Measurements from ENCODE around the gene SRMS.

Gene SRMS

DNA sequence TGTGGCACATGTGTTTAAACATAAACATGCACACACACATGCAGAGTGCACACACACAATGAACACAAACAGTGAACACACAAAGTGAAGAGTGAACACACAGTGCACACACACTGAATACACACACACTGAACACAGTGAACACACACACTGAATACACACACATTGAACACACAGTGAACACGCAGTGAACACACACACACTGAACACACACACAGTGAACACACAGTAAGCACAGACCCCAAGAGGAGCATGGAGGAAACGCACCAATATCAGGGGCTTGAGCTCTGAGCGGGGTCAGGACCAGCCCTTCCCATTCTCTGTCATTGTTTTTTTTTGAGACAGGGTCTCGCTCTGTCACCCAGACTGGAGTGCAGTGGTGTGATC, 43.6 kb upstream of the SRMS start:
- TF ChIP-seq, protein P1, sequence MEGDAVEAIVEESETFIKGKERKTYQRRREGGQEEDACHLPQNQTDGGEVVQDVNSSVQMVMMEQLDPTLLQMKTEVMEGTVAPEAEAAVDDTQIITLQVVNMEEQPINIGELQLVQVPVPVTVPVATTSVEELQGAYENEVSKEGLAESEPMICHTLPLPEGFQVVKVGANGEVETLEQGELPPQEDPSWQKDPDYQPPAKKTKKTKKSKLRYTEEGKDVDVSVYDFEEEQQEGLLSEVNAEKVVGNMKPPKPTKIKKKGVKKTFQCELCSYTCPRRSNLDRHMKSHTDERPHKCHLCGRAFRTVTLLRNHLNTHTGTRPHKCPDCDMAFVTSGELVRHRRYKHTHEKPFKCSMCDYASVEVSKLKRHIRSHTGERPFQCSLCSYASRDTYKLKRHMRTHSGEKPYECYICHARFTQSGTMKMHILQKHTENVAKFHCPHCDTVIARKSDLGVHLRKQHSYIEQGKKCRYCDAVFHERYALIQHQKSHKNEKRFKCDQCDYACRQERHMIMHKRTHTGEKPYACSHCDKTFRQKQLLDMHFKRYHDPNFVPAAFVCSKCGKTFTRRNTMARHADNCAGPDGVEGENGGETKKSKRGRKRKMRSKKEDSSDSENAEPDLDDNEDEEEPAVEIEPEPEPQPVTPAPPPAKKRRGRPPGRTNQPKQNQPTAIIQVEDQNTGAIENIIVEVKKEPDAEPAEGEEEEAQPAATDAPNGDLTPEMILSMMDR (conservative IDR thresholded peaks at IDR 0.05; ENCODE audit: low read depth), result no peak
- ChIA-PET POLR2A (ENCODE audit: low non-redundant PET) (no interaction called here), CTCF (no interaction called here)
- H3K27ac ChIP-seq, result no peak overlapping the region
- DNase-seq (ENCODE audit: low spot score), result no peak

DNA sequence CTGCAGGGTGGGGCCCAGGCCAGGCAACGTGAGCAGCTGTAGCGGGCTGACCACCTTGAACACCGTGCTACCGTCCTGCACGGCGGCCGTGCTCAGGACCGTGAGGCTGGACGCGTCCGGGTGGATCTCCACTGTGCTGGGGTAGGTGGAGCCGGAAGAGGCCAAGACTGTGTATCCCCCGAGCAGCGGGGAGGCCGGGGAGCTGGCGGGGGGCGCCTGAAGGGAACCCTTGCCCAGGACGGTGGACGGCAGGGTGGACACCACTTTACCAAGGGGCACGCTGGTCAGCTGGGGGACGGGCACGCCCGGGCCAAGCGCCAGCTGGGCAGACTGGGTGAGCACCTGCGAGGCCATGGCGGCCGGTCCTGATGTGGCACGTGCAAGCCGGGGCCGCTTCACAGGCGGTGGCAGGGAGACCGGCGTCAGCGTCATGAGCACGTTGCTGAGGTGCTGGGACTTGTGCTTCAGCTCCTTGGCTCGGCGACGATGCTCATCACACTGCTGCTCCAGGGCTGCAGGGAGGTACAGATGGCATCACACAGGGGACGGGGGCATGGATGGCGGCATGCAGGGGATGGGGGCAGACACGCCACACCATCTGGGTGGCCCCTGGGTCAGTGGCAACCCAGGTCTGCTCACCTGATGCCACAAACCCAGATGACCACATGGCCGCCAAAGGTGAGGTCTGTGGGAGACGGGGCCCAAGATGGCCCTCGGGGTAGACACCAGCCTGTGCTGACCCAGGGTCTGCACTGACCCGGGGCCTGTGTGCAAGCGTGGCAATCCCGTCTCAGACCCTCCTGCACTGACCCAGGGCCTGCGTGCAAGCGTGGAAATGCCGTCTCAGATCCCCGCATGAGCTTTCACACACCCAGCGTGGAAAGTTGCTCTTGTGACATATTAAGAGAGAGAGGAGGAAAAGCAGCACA, 42.9 kb upstream of the SRMS start:
- POLR2A ChIA-PET (ENCODE audit: low non-redundant PET), result no interaction called here
- CTCF ChIA-PET, result interaction anchor here (0.7 to 1.0 kb wide), 2 partner anchors 52 to 53 kb away, joined by 3 to 4 read pairs; partner anchors contain the start of gene PTK6
- TF ChIP-seq, protein P1 (conservative IDR thresholded peaks at IDR 0.05; ENCODE audit: low read depth), result no peak
- peak overlapping the region; percentile 19 for H3K27ac ChIP-seq
- DNase-seq (ENCODE audit: low spot score), result no peak

DNA sequence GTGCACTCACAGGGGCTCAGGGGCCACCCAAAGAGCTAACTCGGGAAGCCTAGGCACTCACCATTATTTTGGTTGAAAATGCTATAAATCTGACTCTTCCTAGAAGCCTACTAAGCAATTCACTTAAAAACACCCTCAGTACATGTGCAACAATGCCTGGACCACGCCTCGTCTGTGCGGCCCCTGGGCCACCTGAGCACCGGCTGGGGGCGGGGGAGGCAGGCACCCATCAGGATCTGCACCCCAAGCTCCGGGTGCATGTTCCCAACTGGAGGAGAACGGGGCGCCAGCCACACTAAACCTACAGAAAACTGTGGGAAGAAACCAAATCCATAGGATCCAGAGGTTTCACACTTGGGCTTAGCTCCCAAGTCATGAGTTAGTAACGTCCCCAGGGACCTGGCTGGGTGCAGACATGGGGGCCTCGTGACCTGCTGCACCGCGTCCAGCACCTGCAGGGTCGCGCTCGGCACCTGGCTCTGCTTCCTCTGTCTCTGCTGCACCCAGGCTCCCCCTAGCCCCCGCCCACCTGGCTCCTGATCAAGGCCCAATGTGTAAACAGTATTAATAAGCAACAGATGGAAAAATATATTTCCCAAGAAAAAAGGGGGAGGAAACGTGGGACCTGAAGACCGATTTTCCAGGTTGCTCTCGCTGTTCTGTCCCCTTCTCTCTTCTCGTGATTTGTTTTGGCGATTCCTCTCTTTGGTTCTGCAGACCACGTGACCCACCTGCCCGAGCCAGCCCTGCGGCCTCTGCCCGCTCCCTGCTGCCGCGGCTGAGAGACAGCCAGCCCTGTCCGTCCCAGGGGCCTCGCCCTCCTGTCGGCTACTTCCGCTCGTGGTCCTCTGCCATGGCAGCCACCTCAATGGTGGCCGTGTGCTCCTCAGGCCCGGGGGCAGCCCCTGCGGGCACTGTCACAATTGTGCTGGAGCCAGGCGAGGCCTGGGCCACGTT, 42.0 kb upstream of the SRMS start:
- DNase-seq (ENCODE audit: low spot score), result no peak
- CTCF ChIA-PET, result interaction anchor here (0.6 to 1.0 kb wide), 2 partner anchors 8 to 52 kb away, joined by 4 read pairs; partner anchors contain the start of gene PTK6
- TF ChIP-seq, protein P1 (conservative IDR thresholded peaks at IDR 0.05; ENCODE audit: low read depth), result no peak
- POLR2A ChIA-PET (ENCODE audit: low non-redundant PET), result no interaction called here
- peak overlapping the region; percentile 19 for H3K27ac ChIP-seq

DNA sequence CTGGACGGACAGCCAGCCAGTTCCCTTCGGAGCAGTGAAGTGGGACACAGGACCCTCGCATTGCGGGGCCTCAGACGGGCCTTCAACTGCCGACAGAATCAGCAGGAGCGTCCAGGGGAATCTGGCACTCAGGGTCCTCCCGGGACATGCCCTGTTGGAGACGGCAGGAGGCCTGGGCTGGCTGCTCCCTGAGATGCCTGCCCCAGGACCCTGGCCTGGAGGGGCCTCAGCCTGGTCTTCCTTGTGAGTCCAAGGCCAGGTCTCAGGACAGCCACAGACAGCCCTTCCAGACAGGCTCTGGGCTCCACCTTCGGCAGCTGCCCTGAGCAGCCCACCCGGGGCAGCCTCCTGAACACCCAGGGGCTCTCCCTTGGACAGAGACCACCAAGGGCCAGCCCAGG, 41.1 kb upstream of the SRMS start:
- no peak for DNase-seq (ENCODE audit: low spot score)
- ChIA-PET CTCF (interaction anchor here (1.2 kb wide), 1 partner anchor 50 kb away, joined by 3 read pairs; no protein-coding TSS in a partner anchor), POLR2A (ENCODE audit: low non-redundant PET) (no interaction called here)
- TF ChIP-seq, protein P1 (conservative IDR thresholded peaks at IDR 0.05; ENCODE audit: low read depth), result no peak
- H3K27ac ChIP-seq, result peak overlapping the region; percentile 19

DNA sequence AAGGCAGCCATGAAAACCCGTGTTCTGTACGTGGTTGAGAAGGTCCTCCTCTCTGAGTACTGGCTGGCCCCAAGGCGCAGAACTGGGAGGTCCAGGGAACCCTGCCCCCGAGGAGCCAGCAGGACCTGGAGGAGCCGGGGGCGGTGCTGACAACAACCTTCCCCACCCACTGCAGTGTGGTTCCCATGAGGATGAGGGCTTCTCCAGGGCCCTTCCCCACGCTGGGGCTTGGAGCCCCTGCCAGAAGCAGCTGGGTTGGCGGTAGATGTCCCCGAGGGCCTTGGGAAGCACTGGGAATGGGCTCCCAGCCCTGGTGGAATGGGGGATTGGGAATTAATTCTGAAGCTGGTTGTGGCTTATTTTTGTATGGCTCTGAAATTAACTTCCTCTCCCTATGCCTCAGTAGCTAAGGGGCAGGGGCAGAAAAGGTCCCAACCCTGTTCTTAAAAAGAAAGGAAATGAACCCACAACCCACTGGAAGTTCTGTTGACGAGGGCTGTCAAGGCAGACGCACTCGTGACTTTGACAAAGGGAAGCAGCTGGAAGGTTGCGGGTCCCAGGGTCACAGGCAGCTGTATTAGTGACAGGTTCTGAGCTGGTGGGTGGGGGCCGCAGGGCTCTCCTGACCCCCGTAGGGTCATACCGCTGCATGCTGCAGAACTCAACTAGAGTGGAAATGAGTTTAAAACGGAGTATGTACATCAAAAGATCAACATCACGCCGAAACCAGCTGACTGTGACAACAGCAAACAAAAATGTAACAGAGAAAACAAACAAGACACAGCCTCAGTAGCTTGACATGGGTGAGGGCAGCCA, 40.4 kb upstream of the SRMS start:
- POLR2A ChIA-PET (ENCODE audit: low non-redundant PET), result interaction anchor here (0.6 kb wide), 1 partner anchor 46 kb away, joined by 4 read pairs; no protein-coding TSS in a partner anchor

More for the DNA sequence above, 40.4 kb upstream of the SRMS start:
- peak overlapping the region; percentile 19 for H3K27ac ChIP-seq
- DNase-seq (ENCODE audit: low spot score), result no peak
- CTCF ChIA-PET, result interaction anchor here (0.6 to 1.2 kb wide), 3 partner anchors 15 to 393 kb away, joined by 3 to 7 read pairs (median 3); partner anchors contain the start of gene HELZ2
- TF ChIP-seq, protein P1 (conservative IDR thresholded peaks at IDR 0.05; ENCODE audit: low read depth), result no peak
